Pancreas (tissue), 10 donors: ENCODE data around the gene VEGFC. TPM values are rescaled to one million over a fixed set of nuclear protein-coding genes. Genes with fewer than 3 reads are reported as not detected.

Experiments used
- ATAC-seq, 4 donors: fragments of 200-7000 bp; cut with Tn5 transposase; one replicate each; pipeline versions ENCODE4 v1.8.0 to v1.9.1; 2020; ENCODE audit warnings: mild to moderate bottlenecking in 4 of 4, moderate library complexity in 4 of 4
- DNase-seq, 6 donors: peaks; one replicate each; pipeline ENCODE4 v3.0.0-alpha.2; 2020
- FAIRE-seq: peaks from 2 replicates; lab custom pipeline; 2012; peaks lifted over from hg19 to GRCh38; lab: Jason Lieb, UNC
- H3K27ac ChIP-seq, 4 donors: fragments of 200-600 bp; sonication (generic); 1 replicate in 3 of 4; 2 replicates in 1 of 4; pipeline versions ENCODE4 v1.5.0 to v1.8.0; 2020
- H3K27me3 ChIP-seq, 4 donors: fragments of 200-600 bp; one replicate each; pipeline ENCODE4 v1.8.0; 2021
- H3K36me3 ChIP-seq, 3 donors: fragments of 200-600 bp; sonication (generic) in 1 of 3; one replicate each; pipeline versions ENCODE4 v1.5.0 to v1.8.0; 2020 to 2021
- H3K4me1 ChIP-seq, 3 donors: fragments of 200-600 bp; one replicate each; pipeline ENCODE4 v1.8.0; 2021
- H3K4me3 ChIP-seq, 4 donors: fragments of 200-600 bp; sonication (generic) in 2 of 4; one replicate each; pipeline versions ENCODE4 v1.5.0 to v1.8.0; 2020 to 2021
- H3K9me3 ChIP-seq, 4 donors: fragments of 200-600 bp; one replicate each; pipeline ENCODE4 v1.8.0; 2021
- CTCF ChIP-seq, 4 donors: fragments of 200-600 bp; sonication (generic) in 3 of 4; IDR thresholded peaks; one replicate each; pipeline versions ENCODE4 v1.5.0 to v1.8.0; 2021; ENCODE audit warnings: antibody characterized with exemption in 4 of 4
- WGBS, 2 donors: extraction: QIAGEN DNeasy Blood & Tissue Kit; methylation state at CpG; one replicate each; pipeline ENCODE4 v1.1.7; 2013; 5-methylcytosine and 5-hydroxymethylcytosine counted together
- intact Hi-C, 3 donors: fragments of 100-400 bp; cut with DNase I; formaldehyde crosslinking; loops; one replicate each; pipeline versions ENCODE4 v1.11.1 to v1.14.2; 2022
- polyA plus RNA-seq, 2 donors: library from polyadenylated mRNA; stranded (reverse); fragments of 200-250 nt; gene quantifications; one replicate each; pipeline ENCODE4 v1.2.3, GENCODE V29; 2013
- total RNA-seq, 6 donors: library from RNA; stranded (reverse); fragmentation: NEBNext Ultra II Directional in 4 of 6; extraction: Animal tissue kit (Norgen Biotek cat#: 25700) in 4 of 6; gene quantifications; one replicate each; pipeline versions ENCODE4 v1.2.1 to v1.2.4, GENCODE V29; 2021 to 2023
- donor health status: healthy with polysubstance abuse.
- donor health status: DM: no; HTN: no; CAD: no; lungs with moderate emphysema.
- donor health status: DM: no; HTN: no; CAD: no.
- donor health status: control.
- donor health status: control.
- donor health status: Bipolar disorder and iron deficiency.
- donor health status: DM: yes; HTN: yes; CAD: no.
- donor health status: DM: no; HTN: no; CAD: no.
- donor health status: DM: no; HTN: no; CAD: no.
- donor health status: DM: yes; HTN: yes; CAD: no.

The VEGFC gene
- total and polyA plus RNA-seq, 8 donors: 0.67 to 3.3 (median 1.1) TPM

GRCh38 chr4:176762661-176763308 is 29.9 kb downstream of the VEGFC start:
- Histone ChIP-seq H3K36me3 (no peaks in the 10 kb centered on the region), H3K4me1 (no peaks in the 10 kb centered on the region), H3K27me3 (no peaks in the 10 kb centered on the region), H3K4me3 (no peak overlapping the region), H3K9me3 (no peaks in the 10 kb centered on the region), H3K27ac (no peak overlapping the region)
- ATAC-seq (no peak), DNase-seq (no peak), FAIRE-seq (no peak)
- TF ChIP-seq CTCF (IDR thresholded peaks at IDR 0.05): no peak
- WGBS, 2 donors: 34 to 44% methylated on average over 3 of the region's 3 CpGs
- intact Hi-C loops: no loop called here

- no peaks in the 10 kb centered on the region for H3K9me3 ChIP-seq
- no peaks in the 10 kb centered on the region for H3K36me3 ChIP-seq
- H3K4me1 ChIP-seq: no peaks in the 10 kb centered on the region
- intact Hi-C loops: no loop called here
- ATAC-seq (no peak), DNase-seq (no peak), FAIRE-seq (no peak)
- H3K27me3 ChIP-seq: no peaks in the 10 kb centered on the region
- TF ChIP-seq CTCF (IDR thresholded peaks at IDR 0.05): no peak
- no peak overlapping the region for H3K27ac ChIP-seq
- WGBS, 2 donors: 64 to 74% methylated on average over 3 of the region's 3 CpGs
- H3K4me3 ChIP-seq: no peak overlapping the region
These were observed 30.9 kb downstream of the VEGFC start for GRCh38 chr4:176761872-176762271.

DNA sequence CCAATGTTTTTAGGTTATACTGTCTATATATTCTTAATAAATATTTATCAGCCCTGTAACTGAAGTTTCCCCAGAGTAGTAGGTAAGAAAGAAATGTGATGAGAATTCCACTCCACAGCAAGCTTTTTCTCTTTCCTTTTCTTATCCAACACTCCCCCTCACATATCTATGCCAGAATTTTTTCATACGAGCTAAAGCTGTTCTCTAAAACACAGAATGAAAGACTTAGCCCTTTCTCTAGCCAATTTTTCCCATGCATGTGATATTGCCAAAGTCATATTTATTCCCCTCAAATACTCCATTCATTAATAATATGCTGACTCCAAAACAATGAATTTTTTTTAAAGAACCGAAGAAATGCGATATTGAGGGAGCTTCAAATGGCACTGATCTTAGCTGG is 32.3 kb downstream of the VEGFC start:
- ATAC-seq (no peak), FAIRE-seq (no peak), DNase-seq (no peak)
- H3K9me3 ChIP-seq: no peaks in the 10 kb centered on the region
- intact Hi-C loops: no loop called here
- WGBS, 2 donors: 67 to 76% methylated on average over 3 of the region's 3 CpGs
- no peaks in the 10 kb centered on the region for H3K27me3 ChIP-seq
- H3K4me1 ChIP-seq: no peaks in the 10 kb centered on the region
- TF ChIP-seq CTCF (IDR thresholded peaks at IDR 0.05): no peak
- no peak overlapping the region for H3K27ac ChIP-seq
- H3K36me3 ChIP-seq: no peaks in the 10 kb centered on the region
- H3K4me3 ChIP-seq: no peak overlapping the region

GRCh38 chr4:176758731-176759130 is 34.0 kb downstream of the VEGFC start:
- no peak for FAIRE-seq
- Histone ChIP-seq H3K9me3 (no peaks in the 10 kb centered on the region), H3K36me3 (no peaks in the 10 kb centered on the region), H3K4me1 (no peaks in the 10 kb centered on the region), H3K27ac (no peak overlapping the region), H3K4me3 (no peak overlapping the region), H3K27me3 (no peaks in the 10 kb centered on the region)
- ATAC-seq: no peak
- TF ChIP-seq CTCF (IDR thresholded peaks at IDR 0.05): no peak
- 38 to 42% methylated on average over 2 of the region's 2 CpGs for WGBS, 2 donors
- no peak for DNase-seq
- intact Hi-C loops: no loop called here

- no peak for FAIRE-seq
- no peak for ATAC-seq
- 54 to 58% methylated on average over 4 of the region's 4 CpGs for WGBS, 2 donors
These were observed 34.4 kb downstream of the VEGFC start for GRCh38 chr4:176758323-176758722.

More at GRCh38 chr4:176758323-176758722, 34.4 kb downstream of the VEGFC start:
- Histone ChIP-seq H3K9me3 (no peaks in the 10 kb centered on the region), H3K36me3 (no peaks in the 10 kb centered on the region), H3K27me3 (no peaks in the 10 kb centered on the region), H3K4me3 (no peak overlapping the region), H3K27ac (no peak overlapping the region), H3K4me1 (no peaks in the 10 kb centered on the region)
- no peak for TF ChIP-seq CTCF (IDR thresholded peaks at IDR 0.05)
- no peak for DNase-seq
- intact Hi-C loops: no loop called here
